H1 (cell line): ENCODE data around the gene MDK. TPM values are rescaled to one million over a fixed set of nuclear protein-coding genes. Genes with fewer than 3 reads are reported as not detected.

ENCODE experiments used
- CTCF ChIA-PET: fragments of 300-600 bp; sonication (Branson Sonifier 250); formaldehyde crosslinking; loops from one replicate; lab custom pipeline; 2021; ENCODE audit not compliant: partially characterized antibody; lab: Charles Lee
- POLR2A ChIA-PET: fragments of 300-600 bp; sonication (Branson Sonifier 250); formaldehyde crosslinking; loops from one replicate; lab custom pipeline; 2021; ENCODE audit warnings: inconsistent platforms; ENCODE audit not compliant: partially characterized antibody; lab: Charles Lee
- DNase-seq, 2 experiments: peaks; one replicate each; pipeline versions ENCODE4 v3.0.0 to v3.0.0-alpha.2; 2010 to 2022; ENCODE audit warnings: low spot score in 2 of 2, low read depth in 1 of 2, mixed read lengths in 1 of 2
- FAIRE-seq: peaks from 2 replicates; lab custom pipeline; 2011; peaks lifted over from hg19 to GRCh38; lab: Jason Lieb, UNC
- H2AFZ ChIP-seq: 2 replicates; pipeline ENCODE4 v1.8.1; 2012; ENCODE audit warnings: low read length, inconsistent platforms
- H2AK5ac ChIP-seq: 2 replicates; pipeline ENCODE4 v1.6.1; 2013; ENCODE audit warnings: low read depth, low read length
- H2BK120ac ChIP-seq: replicated peaks from 2 replicates; pipeline ENCODE3; 2013; ENCODE audit warnings: low read depth, low read length, inconsistent platforms
- H2BK12ac ChIP-seq: 2 replicates; pipeline ENCODE4 v1.6.1; 2013; ENCODE audit warnings: low read depth, low read length
- H2BK15ac ChIP-seq: 2 replicates; pipeline ENCODE4 v1.6.1; 2013; ENCODE audit warnings: low read length
- H2BK20ac ChIP-seq: 2 replicates; pipeline ENCODE4 v1.6.1; 2013; ENCODE audit warnings: low read length
- H2BK5ac ChIP-seq: 2 replicates; pipeline ENCODE4 v1.6.1; 2013; ENCODE audit warnings: low read depth, low read length
- H3K14ac ChIP-seq: 2 replicates; pipeline ENCODE4 v1.6.1; 2013; ENCODE audit warnings: inconsistent platforms; ENCODE audit not compliant: insufficient read length
- H3K18ac ChIP-seq: 2 replicates; pipeline ENCODE4 v1.6.1; 2013; ENCODE audit warnings: low read length; ENCODE audit errors: extremely low read depth
- H3K23ac ChIP-seq: 2 replicates; pipeline ENCODE4 v1.6.1; 2013; ENCODE audit warnings: inconsistent platforms; ENCODE audit not compliant: insufficient read length
- H3K23me2 ChIP-seq: 2 replicates; pipeline ENCODE4 v1.6.1; 2013; ENCODE audit warnings: low read depth, low read length
- H3K27ac ChIP-seq: 2 replicates; pipeline ENCODE4 v1.6.1; 2011; ENCODE audit warnings: low read depth, low read length, inconsistent platforms
- H3K27me3 ChIP-seq, 4 experiments: replicated peaks in 1 of 4; 1 replicate in 1 of 4; 2 replicates in 3 of 4; pipeline versions ENCODE4 v1.6.1 to v1.8.1; 2011 to 2013; ENCODE audit warnings: low read length in 3 of 4, mild to moderate bottlenecking in 3 of 4, inconsistent platforms in 2 of 4, mixed read lengths in 2 of 4, moderate library complexity in 1 of 4; ENCODE audit not compliant: control insufficient read depth in 3 of 4, insufficient read depth in 3 of 4; ENCODE audit errors: extremely low read depth in 1 of 4
- H3K36me3 ChIP-seq, 4 experiments: 2 replicates each; pipeline versions ENCODE4 v1.6.1 to v1.8.1; 2011 to 2013; ENCODE audit warnings: mild to moderate bottlenecking in 4 of 4, low read length in 3 of 4, moderate library complexity in 2 of 4, control low read depth in 1 of 4, inconsistent platforms in 1 of 4; ENCODE audit not compliant: insufficient read depth in 4 of 4, control insufficient read depth in 2 of 4
- H3K4ac ChIP-seq: replicated peaks from 2 replicates; pipeline ENCODE3; 2013; ENCODE audit warnings: low read length, low read depth, mixed read lengths, inconsistent platforms; ENCODE audit not compliant: insufficient read length
- H3K4me1 ChIP-seq, 4 experiments: replicated peaks in 1 of 4; 1 replicate in 1 of 4; 2 replicates in 3 of 4; pipeline versions ENCODE4 v1.6.1 to v1.8.1; 2011 to 2013; ENCODE audit warnings: low read length in 3 of 4, inconsistent platforms in 2 of 4, mixed read lengths in 1 of 4; ENCODE audit not compliant: insufficient read depth in 4 of 4, control insufficient read depth in 3 of 4
- H3K4me2 ChIP-seq, 2 experiments: 2 replicates each; pipeline versions ENCODE4 v1.6.1 to v1.8.1; 2011 to 2013; ENCODE audit warnings: low read depth in 2 of 2, low read length in 2 of 2, control low read depth in 1 of 2, inconsistent platforms in 1 of 2, mild to moderate bottlenecking in 1 of 2; ENCODE audit not compliant: insufficient read depth in 1 of 2
- H3K4me3 ChIP-seq, 4 experiments: fragments of 200-600, 300-600 bp in 1 of 4; sonication (generic), shearing (Covaris generic), sonication (Bioruptor Twin) in 1 of 4; 2 replicates each; pipeline versions ENCODE4 v1.5.1 to v1.8.1; 2011 to 2016; ENCODE audit warnings: low read length in 4 of 4, low read depth in 3 of 4, control low read depth in 2 of 4, inconsistent platforms in 2 of 4, mild to moderate bottlenecking in 2 of 4, mixed read lengths in 1 of 4, moderate library complexity in 1 of 4; ENCODE audit not compliant: insufficient read depth in 2 of 4; ENCODE audit errors: extremely low read depth in 1 of 4
- H3K56ac ChIP-seq: replicated peaks from 2 replicates; pipeline ENCODE3; 2013; ENCODE audit warnings: low read depth, mild to moderate bottlenecking, mixed read lengths, low read length, inconsistent platforms; ENCODE audit not compliant: insufficient read length
- H3K79me1 ChIP-seq: 2 replicates; pipeline ENCODE4 v1.6.1; 2013; ENCODE audit warnings: low read depth, low read length, control low read depth
- H3K79me2 ChIP-seq, 2 experiments: 2 replicates each; pipeline versions ENCODE4 v1.6.1 to v1.8.1; 2012 to 2013; ENCODE audit warnings: low read length in 2 of 2, mild to moderate bottlenecking in 2 of 2, inconsistent platforms in 1 of 2; ENCODE audit not compliant: insufficient read depth in 2 of 2, control insufficient read depth in 1 of 2
- H3K9ac ChIP-seq, 4 experiments: replicated peaks in 1 of 4; 1 replicate in 1 of 4; 2 replicates in 3 of 4; pipeline versions ENCODE4 v1.6.1 to v1.8.1; 2011 to 2013; ENCODE audit warnings: low read depth in 3 of 4, low read length in 3 of 4, control low read depth in 2 of 4, mild to moderate bottlenecking in 2 of 4, moderate library complexity in 2 of 4, inconsistent platforms in 1 of 4; ENCODE audit errors: extremely low read depth in 1 of 4
- H3K9me3 ChIP-seq, 2 experiments: 2 replicates each; pipeline versions ENCODE4 v1.6.1 to v1.8.1; 2012 to 2013; ENCODE audit warnings: mild to moderate bottlenecking in 2 of 2, moderate library complexity in 2 of 2, control low read depth in 1 of 2, inconsistent platforms in 1 of 2, low read depth in 1 of 2, low read length in 1 of 2, mixed read lengths in 1 of 2; ENCODE audit not compliant: insufficient read depth in 2 of 2
- H4K20me1 ChIP-seq, 2 experiments: replicated peaks in 1 of 2; 2 replicates each; pipeline versions ENCODE3 to v1.8.1; 2011 to 2013; ENCODE audit warnings: inconsistent platforms in 2 of 2, low read length in 2 of 2, mild to moderate bottlenecking in 1 of 2; ENCODE audit not compliant: insufficient read depth in 2 of 2, control insufficient read depth in 1 of 2
- H4K5ac ChIP-seq: 2 replicates; pipeline ENCODE4 v1.6.1; 2013; ENCODE audit warnings: low read length, low read depth, mixed read lengths, inconsistent platforms; ENCODE audit not compliant: insufficient read length
- H4K8ac ChIP-seq: 2 replicates; pipeline ENCODE4 v1.8.0; 2013; ENCODE audit warnings: mild to moderate bottlenecking, moderate library complexity, low read length, inconsistent platforms; ENCODE audit not compliant: insufficient read depth; ENCODE audit errors: extremely low read depth
- H4K91ac ChIP-seq: replicated peaks from 2 replicates; pipeline ENCODE3; 2013; ENCODE audit warnings: low read length, mixed read lengths, inconsistent platforms; ENCODE audit not compliant: insufficient read length
- CEBPB ChIP-seq: IDR thresholded peaks from 2 replicates; pipeline ENCODE4 v1.6.1; 2012; ENCODE audit warnings: low read depth, low read length
- HDAC2 ChIP-seq, 2 experiments: fragments of 300-600 bp in 1 of 2; sonication (generic) in 1 of 2; IDR thresholded peaks; 2 replicates each; pipeline ENCODE4 v1.6.1; 2011 to 2012; ENCODE audit warnings: low read depth in 2 of 2, low read length in 2 of 2, mild to moderate bottlenecking in 2 of 2, moderate library complexity in 2 of 2, borderline replicate concordance in 1 of 2, inconsistent platforms in 1 of 2
- KDM5A ChIP-seq: fragments of 200-600 bp; IDR thresholded peaks from 2 replicates; pipeline ENCODE4 v1.7.1; 2012; ENCODE audit warnings: mild to moderate bottlenecking, low read length, inconsistent platforms, mixed read lengths
- SIN3A ChIP-seq, 2 experiments: IDR thresholded peaks in 1 of 2; conservative IDR thresholded peaks in 1 of 2; 2 replicates each; pipeline ENCODE4 v1.6.1; 2011 to 2012; ENCODE audit warnings: low read length in 2 of 2, improper control_type of control experiment in 1 of 2, low read depth in 1 of 2, mild to moderate bottlenecking in 1 of 2
- WGBS, 2 experiments: shearing (Covaris generic) in 1 of 2; methylation state at CpG; one replicate each; pipeline versions ENCODE4 v1.1.6 to v1.1.7; 2013 to 2015; ENCODE audit warnings: low lambda C conversion rate in 2 of 2, mixed read lengths in 2 of 2, inconsistent platforms in 1 of 2, low coverage in 1 of 2, missing lambda C conversion rate in 1 of 2; ENCODE audit not compliant: insufficient replicate concordance in 2 of 2, insufficient coverage in 1 of 2, insufficient read length in 1 of 2; ENCODE audit errors: extremely low coverage in 1 of 2, missing lambda C conversion rate in 1 of 2; 5-methylcytosine and 5-hydroxymethylcytosine counted together
- polyA plus RNA-seq, 7 experiments: library from polyadenylated mRNA; depleted of rRNA in 3 of 7; stranded (reverse) in 5 of 7; unstranded in 2 of 7; fragments of >200 nt in 5 of 7; fragments of 200-250 nt in 2 of 7; gene quantifications; 1 replicate in 5 of 7; 2 replicates in 1 of 7; 4 replicates in 1 of 7; pipeline versions ENCODE4 v1.2.1 to v1.2.3, GENCODE V29; 2011 to 2013; ENCODE audit warnings: missing spikeins in 2 of 7, mixed read lengths in 2 of 7
- total RNA-seq: library from RNA; stranded (reverse); fragmentation: NEBNext Ultra II Directional; extraction: Animal tissue kit (Norgen Biotek cat#: 25700); gene quantifications from 2 replicates; pipeline ENCODE4 v1.2.1, GENCODE V29; 2021

MDK gene
- total and polyA plus RNA-seq, 2 of the 8 experiments (the other 6 are each of a cell fraction or from before 2014, with no cell fraction given), result 309 to 606 TPM

- no peak overlapping the region for H3K14ac ChIP-seq
- 73% methylated on average over 11 of the region's 11 CpGs; no CpG with 5 or more reads in 1 of the 2 experiments for WGBS, 2 experiments
- H2BK20ac ChIP-seq, result peak overlapping the region; percentile 88
- H4K91ac ChIP-seq, result peak overlapping the region; percentile 61
- no peak overlapping the region for H3K9ac ChIP-seq
- no peak overlapping the region for H3K27ac ChIP-seq
- H2BK5ac ChIP-seq, result peak overlapping the region; percentile 84; the same call in 1 of the 2 replicates
- ChIA-PET CTCF (interaction anchor here (1.1 to 42.5 kb wide), 5 partner anchors 21 to 96 kb away, joined by 3 to 1004 read pairs (median 7); partner anchors contain the start of genes DGKZ and MDK), POLR2A (interaction anchor here (0.7 to 1.6 kb wide), 4 partner anchors 10 to 41 kb away, joined by 3 to 5 read pairs (median 4); no protein-coding TSS in a partner anchor)
- no peaks in the 10 kb centered on the region for H4K20me1 ChIP-seq
- peaks cover 25 to 57% (median 51%) of the 10 kb centered on the region in 4 experiments for H3K4me1 ChIP-seq
- H2AK5ac ChIP-seq, result peak overlapping the region; percentile 91
- no peak for DNase-seq
- H4K8ac ChIP-seq, result no peak overlapping the region
- H3K23me2 ChIP-seq, result peaks cover 8% of the 10 kb centered on the region; the same call in 1 of the 2 replicates
- H3K4ac ChIP-seq, result peak overlapping the region; percentile 4
- 0 out of 2 replicates have a peak, but pooled peaks cover under 1% of the 10 kb centered on the region for H3K79me1 ChIP-seq
- no peak overlapping the region for H3K56ac ChIP-seq
- no peaks in the 10 kb centered on the region for H3K36me3 ChIP-seq
- no peak overlapping the region for H3K23ac ChIP-seq
- H4K5ac ChIP-seq, result no peak overlapping the region
- FAIRE-seq, result no peak
- H3K18ac ChIP-seq, result peak overlapping the region; percentile 66
- H2AFZ ChIP-seq, result no peak overlapping the region
- peak overlapping the region; percentile 51 for H2BK120ac ChIP-seq
- peak overlapping the region; percentile 65; the same call in 1 of the 2 replicates for H2BK15ac ChIP-seq
- peak overlapping the region; percentile 91 for H2BK12ac ChIP-seq
- H3K4me2 ChIP-seq, result 0 out of 4 replicates have a peak overlapping the region, but pooled peaks of 1 of the 2 experiments have one; percentile 19
- H3K4me3 ChIP-seq, result no peak overlapping the region
- H3K27me3 ChIP-seq, result peaks cover 14 to 36% (median 35%) of the 10 kb centered on the region in 4 experiments
- TF ChIP-seq CEBPB, result no peak
- TF ChIP-seq HDAC2 (IDR thresholded peaks at IDR 0.05; ENCODE audit: borderline replicate concordance in 1 of 2, low read depth in 2 of 2, low read length in 2 of 2), result no peak
- TF ChIP-seq KDM5A, result no peak
- no peak for TF ChIP-seq SIN3A (conservative IDR thresholded peaks at IDR 0.05 in 1 of 2, IDR thresholded peaks at IDR 0.05 in 1 of 2; ENCODE audit: low read depth in 1 of 2, low read length in 2 of 2)
- H3K9me3 ChIP-seq, result no peaks in the 10 kb centered on the region
- H3K79me2 ChIP-seq, result no peaks in the 10 kb centered on the region
Observed at GRCh38 chr11:46335890-46336562, 45.4 kb upstream of the MDK start.
